ENCODE measurements around the gene ANKRD13A. TPM values are rescaled to one million over a fixed set of nuclear protein-coding genes. Genes with fewer than 3 reads are reported as not detected.

ANKRD13A gene
- total and polyA plus RNA-seq, 7 donors, result 6.8 to 16.3 (median 9.0) TPM

DNA sequence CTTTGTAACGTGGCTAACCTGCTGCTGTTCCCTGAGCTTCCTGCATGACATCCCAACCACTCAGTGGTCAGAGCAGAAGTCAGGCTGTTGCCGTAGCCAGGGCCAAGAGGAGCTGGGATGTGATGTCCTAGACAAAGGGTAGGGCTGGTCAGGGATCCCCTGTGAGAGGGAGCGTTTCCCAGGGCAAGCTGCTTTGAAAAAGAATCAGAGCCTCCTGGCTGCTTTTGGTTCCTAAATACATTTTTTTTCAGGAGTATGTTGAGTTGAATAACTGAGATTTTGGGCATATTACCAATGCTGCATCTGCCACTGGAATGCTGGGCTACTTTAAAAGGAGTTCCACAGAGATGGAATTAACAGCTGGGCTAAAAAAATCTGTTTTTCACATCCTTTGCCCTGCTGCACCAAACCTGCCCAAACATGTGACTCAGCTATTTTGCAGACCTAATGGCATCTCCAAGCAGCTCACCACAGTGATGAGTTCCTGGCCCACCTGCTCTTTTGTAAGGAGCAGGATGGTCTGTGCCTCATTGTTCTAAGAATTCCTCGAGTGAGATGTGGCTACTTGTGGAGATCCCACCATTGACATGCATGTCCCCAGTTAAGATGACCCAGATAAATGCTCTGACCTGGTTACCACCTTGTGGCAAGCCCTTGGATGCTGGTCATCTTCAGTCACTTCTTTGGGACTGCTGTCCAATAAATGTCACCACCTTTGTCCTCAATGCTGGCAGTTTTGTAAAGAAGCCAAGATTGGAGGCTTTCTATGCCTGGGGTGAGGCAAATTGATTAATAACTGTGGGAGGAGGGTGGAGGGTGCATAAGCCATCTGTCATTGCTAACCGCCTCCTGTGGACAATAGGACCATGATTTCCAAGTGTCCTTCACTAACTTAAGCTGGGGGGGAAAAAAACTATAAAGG, 24.1 kb downstream of the ANKRD13A start:
- Histone ChIP-seq H3K27me3 (ENCODE audit: insufficient read depth in 3 of 3, low read length in 2 of 3) (no peaks in the 10 kb centered on the region), H3K4me1 (peaks cover 30% of the 10 kb centered on the region), H3K36me3 (ENCODE audit: insufficient read depth in 1 of 2, low read depth in 1 of 2) (peaks cover 7 to 81% of the 10 kb centered on the region in 2 donors), H3K9me3 (no peaks in the 10 kb centered on the region), H3K4me3 (no peak overlapping the region), H3K27ac (peak overlapping the region; percentile 84)
- TF ChIP-seq, protein P1, sequence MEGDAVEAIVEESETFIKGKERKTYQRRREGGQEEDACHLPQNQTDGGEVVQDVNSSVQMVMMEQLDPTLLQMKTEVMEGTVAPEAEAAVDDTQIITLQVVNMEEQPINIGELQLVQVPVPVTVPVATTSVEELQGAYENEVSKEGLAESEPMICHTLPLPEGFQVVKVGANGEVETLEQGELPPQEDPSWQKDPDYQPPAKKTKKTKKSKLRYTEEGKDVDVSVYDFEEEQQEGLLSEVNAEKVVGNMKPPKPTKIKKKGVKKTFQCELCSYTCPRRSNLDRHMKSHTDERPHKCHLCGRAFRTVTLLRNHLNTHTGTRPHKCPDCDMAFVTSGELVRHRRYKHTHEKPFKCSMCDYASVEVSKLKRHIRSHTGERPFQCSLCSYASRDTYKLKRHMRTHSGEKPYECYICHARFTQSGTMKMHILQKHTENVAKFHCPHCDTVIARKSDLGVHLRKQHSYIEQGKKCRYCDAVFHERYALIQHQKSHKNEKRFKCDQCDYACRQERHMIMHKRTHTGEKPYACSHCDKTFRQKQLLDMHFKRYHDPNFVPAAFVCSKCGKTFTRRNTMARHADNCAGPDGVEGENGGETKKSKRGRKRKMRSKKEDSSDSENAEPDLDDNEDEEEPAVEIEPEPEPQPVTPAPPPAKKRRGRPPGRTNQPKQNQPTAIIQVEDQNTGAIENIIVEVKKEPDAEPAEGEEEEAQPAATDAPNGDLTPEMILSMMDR (IDR thresholded peaks at IDR 0.05), result no peak
- intact Hi-C loops (cut with DNase I), result no loop called here
- ATAC-seq (peak in 3 of 4 donors; percentile 6 to 47 (median 8)), DNase-seq (no peak)
- WGBS, 3 donors, result 55 to 66% (median 56%) methylated on average over 5 of the region's 5 CpGs

DNA sequence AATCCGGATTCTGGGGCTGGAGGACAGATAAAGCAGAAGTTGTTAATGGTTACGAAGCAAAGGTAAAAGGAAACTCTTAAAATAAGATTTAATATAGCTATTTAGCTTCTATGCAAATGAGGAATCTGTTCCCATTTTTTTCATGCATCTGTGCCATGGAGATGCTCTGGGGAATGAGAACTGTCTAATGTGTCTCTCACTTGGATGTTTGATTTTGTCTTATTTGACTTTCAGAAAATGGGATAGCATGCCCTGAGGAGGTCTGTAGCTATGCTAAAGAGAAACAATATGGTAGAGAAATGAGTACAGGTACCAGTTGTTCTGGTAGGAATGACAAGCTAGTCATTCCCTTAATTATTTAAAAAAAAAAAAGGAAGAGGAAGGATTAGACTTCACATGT, 24.8 kb downstream of the ANKRD13A start:
- TF ChIP-seq, protein P1 (IDR thresholded peaks at IDR 0.05), result no peak

DNA sequence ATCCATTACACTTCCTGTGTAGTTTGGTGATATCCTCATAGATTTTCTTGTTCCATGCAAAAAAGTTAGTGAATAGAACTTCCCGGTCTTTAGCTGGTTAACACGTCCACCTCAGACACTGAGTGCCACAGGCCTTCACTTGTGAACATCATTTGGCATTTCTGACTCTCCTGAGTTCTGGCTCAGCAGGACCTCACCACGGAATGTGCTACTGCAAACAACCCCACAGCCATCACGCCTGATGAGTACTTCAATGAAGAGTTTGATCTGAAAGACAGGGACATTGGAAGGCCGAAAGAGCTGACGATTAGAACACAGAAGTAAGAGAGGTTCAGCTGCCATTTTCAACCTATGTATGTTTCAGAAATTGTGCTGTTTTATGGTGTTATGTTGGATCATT, 29.1 kb downstream of the ANKRD13A start:
- H3K4me3 ChIP-seq, result no peak overlapping the region

More for the DNA sequence above, 24.8 kb downstream of the ANKRD13A start:
- intact Hi-C loops (cut with DNase I), result no loop called here
- ATAC-seq (peak in 2 of 4 donors; percentile 2 to 4), DNase-seq (no peak)
- Histone ChIP-seq H3K4me3 (no peak overlapping the region), H3K27ac (peak overlapping the region; percentile 84), H3K27me3 (ENCODE audit: insufficient read depth in 3 of 3, low read length in 2 of 3) (no peaks in the 10 kb centered on the region), H3K36me3 (ENCODE audit: insufficient read depth in 1 of 2, low read depth in 1 of 2) (peaks cover 10 to 81% of the 10 kb centered on the region in 2 donors), H3K4me1 (peaks cover 30% of the 10 kb centered on the region), H3K9me3 (no peaks in the 10 kb centered on the region)
- WGBS, 3 donors, result 82 to 91% (median 86%) methylated on average over 2 of the region's 2 CpGs

DNA sequence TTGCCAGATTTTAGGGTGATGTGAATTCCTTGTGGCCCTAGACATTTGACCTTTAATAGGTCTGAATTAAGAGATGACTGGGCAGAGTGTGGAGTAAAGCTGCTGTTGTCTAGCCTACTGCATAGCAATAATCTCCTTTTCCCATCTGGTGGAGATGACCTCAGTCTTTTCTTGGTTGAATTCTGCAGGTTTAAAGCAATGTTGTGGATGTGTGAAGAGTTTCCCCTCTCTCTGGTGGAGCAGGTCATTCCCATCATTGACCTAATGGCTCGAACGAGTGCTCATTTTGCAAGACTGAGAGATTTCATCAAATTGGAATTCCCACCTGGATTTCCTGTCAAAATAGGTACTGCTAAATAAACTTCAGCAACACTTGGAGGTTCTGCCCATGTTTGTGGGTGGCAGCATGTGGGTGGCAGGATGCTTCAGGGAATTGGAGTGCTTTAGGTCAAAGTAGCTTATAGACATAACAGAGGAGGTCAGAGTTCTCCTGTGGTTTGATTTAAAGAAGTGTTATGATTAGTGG, 30.1 kb downstream of the ANKRD13A start:
- H3K9me3 ChIP-seq, result no peaks in the 10 kb centered on the region
- H3K27ac ChIP-seq, result no peak overlapping the region
- ATAC-seq, result no peak
- no peak overlapping the region for H3K4me3 ChIP-seq
- TF ChIP-seq, protein P1 (IDR thresholded peaks at IDR 0.05), result no peak
- peaks cover 11% of the 10 kb centered on the region for H3K4me1 ChIP-seq
- no peaks in the 10 kb centered on the region for H3K27me3 ChIP-seq (ENCODE audit: insufficient read depth in 3 of 3, low read length in 2 of 3)
- 86 to 91% (median 89%) methylated on average over 2 of the region's 2 CpGs for WGBS, 3 donors
- no peak for DNase-seq
- intact Hi-C loops (cut with DNase I), result no loop called here
- H3K36me3 ChIP-seq (ENCODE audit: insufficient read depth in 1 of 2, low read depth in 1 of 2), result peaks cover 8 to 89% of the 10 kb centered on the region in 2 donors

More for the DNA sequence above, 29.1 kb downstream of the ANKRD13A start:
- peaks cover 4 to 82% of the 10 kb centered on the region in 2 donors for H3K36me3 ChIP-seq (ENCODE audit: insufficient read depth in 1 of 2, low read depth in 1 of 2)
- DNase-seq (no peak), ATAC-seq (no peak)
- H3K27me3 ChIP-seq (ENCODE audit: insufficient read depth in 3 of 3, low read length in 2 of 3), result no peaks in the 10 kb centered on the region
- no peak overlapping the region for H3K27ac ChIP-seq
- TF ChIP-seq, protein P1 (IDR thresholded peaks at IDR 0.05), result no peak
- H3K4me1 ChIP-seq, result peaks cover 21% of the 10 kb centered on the region
- no peaks in the 10 kb centered on the region for H3K9me3 ChIP-seq
- intact Hi-C loops (cut with DNase I), result no loop called here
- 78 to 87% (median 80%) methylated on average over 6 of the region's 6 CpGs for WGBS, 3 donors

Data from psoas muscle (tissue), 8 donors.